Neural progenitor cell (in vitro differentiated cells): ENCODE measurements around the gene LRP1. TPM values are rescaled to one million over a fixed set of nuclear protein-coding genes. Genes with fewer than 3 reads are reported as not detected.

Experiments
- DNase-seq: peaks from one replicate; pipeline ENCODE4 v3.0.0-alpha.2; 2016; ENCODE audit warnings: low spot score
- H2AFZ ChIP-seq: fragments of 200-600 bp; sonication (generic); replicated peaks from 2 replicates; pipeline ENCODE4 v1.6.1; 2016; ENCODE audit warnings: antibody characterized with exemption
- H3F3A ChIP-seq: fragments of 200-600 bp; sonication (generic); 2 replicates; pipeline ENCODE4 v1.6.1; 2016; ENCODE audit warnings: antibody characterized with exemption, low read depth
- H3K27ac ChIP-seq: fragments of 200-600 bp; sonication (generic); 2 replicates; pipeline ENCODE4 v1.5.1; 2016; ENCODE audit warnings: mild to moderate bottlenecking
- H3K27me3 ChIP-seq: fragments of 200-600 bp; sonication (generic); 2 replicates; pipeline ENCODE4 v1.6.1; 2016; ENCODE audit warnings: mild to moderate bottlenecking, moderate library complexity
- H3K36me3 ChIP-seq: fragments of 200-600 bp; sonication (generic); 2 replicates; pipeline ENCODE4 v1.5.1; 2016
- H3K4me1 ChIP-seq: fragments of 200-600 bp; sonication (generic); 2 replicates; pipeline ENCODE4 v1.6.1; 2016; ENCODE audit warnings: mixed run types
- H3K4me2 ChIP-seq: fragments of 200-600 bp; sonication (generic); 2 replicates; pipeline ENCODE4 v1.6.1; 2016
- H3K4me3 ChIP-seq: fragments of 200-600 bp; sonication (generic); 2 replicates; pipeline ENCODE4 v1.5.1; 2016
- H3K79me2 ChIP-seq: fragments of 200-600 bp; sonication (generic); 2 replicates; pipeline ENCODE4 v1.6.1; 2016; ENCODE audit warnings: low read depth
- H3K9ac ChIP-seq: fragments of 200-600 bp; sonication (generic); 2 replicates; pipeline ENCODE4 v1.6.1; 2016
- H3K9me3 ChIP-seq: fragments of 200-600 bp; sonication (generic); 2 replicates; pipeline ENCODE4 v1.5.1; 2016; ENCODE audit warnings: low read depth
- H4K20me1 ChIP-seq: fragments of 200-600 bp; sonication (generic); 2 replicates; pipeline ENCODE4 v1.6.1; 2016; ENCODE audit warnings: low read depth
- H3K27ac Mint-ChIP-seq: 3 replicates; pipeline ENCODE4 v1.8.0; 2021; ENCODE audit warnings: mixed read lengths
- H3K27me3 Mint-ChIP-seq: 2 replicates; pipeline ENCODE4 v1.8.0; 2022; ENCODE audit warnings: low read depth, mild to moderate bottlenecking, inconsistent platforms, moderate library complexity, mixed read lengths; ENCODE audit not compliant: insufficient read depth
- H3K36me3 Mint-ChIP-seq: 3 replicates; pipeline ENCODE4 v1.8.0; 2021; ENCODE audit warnings: mixed read lengths
- H3K4me1 Mint-ChIP-seq: 3 replicates; pipeline ENCODE4 v1.8.0; 2021; ENCODE audit warnings: mixed read lengths
- H3K4me3 Mint-ChIP-seq: 3 replicates; pipeline ENCODE4 v1.8.0; 2021; ENCODE audit warnings: mild to moderate bottlenecking, moderate library complexity, mixed read lengths
- H3K9me3 Mint-ChIP-seq: 3 replicates; pipeline ENCODE4 v1.8.0; 2020; ENCODE audit warnings: mixed read lengths
- EZH2 ChIP-seq: fragments of 200-600 bp; sonication (generic); IDR thresholded peaks from 2 replicates; pipeline ENCODE4 v1.6.1; 2017; ENCODE audit warnings: antibody characterized with exemption, mild to moderate bottlenecking, moderate library complexity
- EZH2phosphoT487 ChIP-seq: fragments of 200-600 bp; sonication (generic); IDR thresholded peaks from 2 replicates; pipeline ENCODE4 v1.6.1; 2017; ENCODE audit warnings: antibody characterized with exemption
- total RNA-seq: library from RNA; depleted of rRNA; stranded (reverse); fragments of >200 nt; gene quantifications from 2 replicates; pipeline ENCODE4 v1.2.3, GENCODE V29; 2015; ENCODE audit warnings: low replicate concordance
- TF ChIP-seq, protein P1 (sequence below): fragments of 200-600 bp; sonication (generic); IDR thresholded peaks from 2 replicates; pipeline ENCODE4 v1.5.1; 2017; ENCODE audit warnings: antibody characterized with exemption, mild to moderate bottlenecking

The LRP1 gene
- total RNA-seq, 1 donor from 2014 or later: 13.9 TPM

DNA sequence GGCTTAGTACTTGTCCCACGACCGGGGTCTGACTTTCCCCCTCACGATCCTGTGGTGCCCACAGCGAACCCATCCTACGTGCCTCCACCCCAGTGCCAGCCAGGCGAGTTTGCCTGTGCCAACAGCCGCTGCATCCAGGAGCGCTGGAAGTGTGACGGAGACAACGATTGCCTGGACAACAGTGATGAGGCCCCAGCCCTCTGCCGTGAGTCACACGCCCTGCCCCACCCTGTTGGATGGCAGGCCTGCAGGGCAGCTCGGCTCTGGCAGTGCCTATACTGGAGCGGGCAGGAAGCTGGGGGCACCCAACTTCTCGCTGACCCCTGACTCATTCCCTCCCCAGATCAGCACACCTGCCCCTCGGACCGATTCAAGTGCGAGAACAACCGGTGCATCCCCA is 37.5 kb downstream of the LRP1 start:
- no peaks in the 10 kb centered on the region for H3K27me3 ChIP-seq
- TF ChIP-seq EZH2 (no peak), EZH2phosphoT487 (no peak)
- TF ChIP-seq, protein P1, sequence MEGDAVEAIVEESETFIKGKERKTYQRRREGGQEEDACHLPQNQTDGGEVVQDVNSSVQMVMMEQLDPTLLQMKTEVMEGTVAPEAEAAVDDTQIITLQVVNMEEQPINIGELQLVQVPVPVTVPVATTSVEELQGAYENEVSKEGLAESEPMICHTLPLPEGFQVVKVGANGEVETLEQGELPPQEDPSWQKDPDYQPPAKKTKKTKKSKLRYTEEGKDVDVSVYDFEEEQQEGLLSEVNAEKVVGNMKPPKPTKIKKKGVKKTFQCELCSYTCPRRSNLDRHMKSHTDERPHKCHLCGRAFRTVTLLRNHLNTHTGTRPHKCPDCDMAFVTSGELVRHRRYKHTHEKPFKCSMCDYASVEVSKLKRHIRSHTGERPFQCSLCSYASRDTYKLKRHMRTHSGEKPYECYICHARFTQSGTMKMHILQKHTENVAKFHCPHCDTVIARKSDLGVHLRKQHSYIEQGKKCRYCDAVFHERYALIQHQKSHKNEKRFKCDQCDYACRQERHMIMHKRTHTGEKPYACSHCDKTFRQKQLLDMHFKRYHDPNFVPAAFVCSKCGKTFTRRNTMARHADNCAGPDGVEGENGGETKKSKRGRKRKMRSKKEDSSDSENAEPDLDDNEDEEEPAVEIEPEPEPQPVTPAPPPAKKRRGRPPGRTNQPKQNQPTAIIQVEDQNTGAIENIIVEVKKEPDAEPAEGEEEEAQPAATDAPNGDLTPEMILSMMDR: no peak
- H3K9ac ChIP-seq: no peak overlapping the region
- no peak overlapping the region for H3K4me2 ChIP-seq
- H3K36me3 Mint-ChIP-seq: peaks cover 43% of the 10 kb centered on the region
- H3K4me3 Mint-ChIP-seq: no peak overlapping the region
- H4K20me1 ChIP-seq: peaks cover 7% of the 10 kb centered on the region
- no peak for DNase-seq
- H2AFZ ChIP-seq: no peak overlapping the region
- H3F3A ChIP-seq: no peaks in the 10 kb centered on the region
- H3K4me3 ChIP-seq: no peak overlapping the region
- no peak overlapping the region for H3K27ac Mint-ChIP-seq
- H3K27me3 Mint-ChIP-seq: peaks cover 5% of the 10 kb centered on the region
- H3K9me3 ChIP-seq: no peaks in the 10 kb centered on the region
- no peaks in the 10 kb centered on the region for H3K79me2 ChIP-seq
- no peaks in the 10 kb centered on the region for H3K36me3 ChIP-seq
- no peaks in the 10 kb centered on the region for H3K9me3 Mint-ChIP-seq
- H3K4me1 ChIP-seq: no peaks in the 10 kb centered on the region
- no peak overlapping the region for H3K27ac ChIP-seq
- H3K4me1 Mint-ChIP-seq: peaks cover 4% of the 10 kb centered on the region

DNA sequence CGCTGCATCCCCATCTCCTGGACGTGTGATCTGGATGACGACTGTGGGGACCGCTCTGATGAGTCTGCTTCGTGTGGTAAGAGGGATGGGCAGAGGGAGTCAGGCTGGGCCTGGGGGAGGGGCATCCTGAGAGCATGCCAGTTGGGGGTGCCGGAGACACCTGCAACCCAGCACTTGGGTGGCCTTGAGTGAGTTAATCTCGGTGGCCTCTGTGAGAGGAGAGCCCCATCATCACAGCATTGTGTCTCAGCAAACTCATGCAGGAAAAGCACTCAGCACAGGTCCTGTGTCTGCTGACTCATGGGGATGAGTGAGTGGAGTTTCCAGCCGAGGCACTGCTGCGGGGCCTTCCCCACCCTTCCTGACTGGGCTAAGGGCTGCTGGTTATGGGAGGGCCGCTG is 38.7 kb downstream of the LRP1 start:
- Mint-ChIP-seq H3K27ac (no peak overlapping the region), H3K9me3 (no peaks in the 10 kb centered on the region)
- TF ChIP-seq EZH2phosphoT487: no peak
- TF ChIP-seq EZH2: no peak
- TF ChIP-seq, protein P1: no peak

DNA sequence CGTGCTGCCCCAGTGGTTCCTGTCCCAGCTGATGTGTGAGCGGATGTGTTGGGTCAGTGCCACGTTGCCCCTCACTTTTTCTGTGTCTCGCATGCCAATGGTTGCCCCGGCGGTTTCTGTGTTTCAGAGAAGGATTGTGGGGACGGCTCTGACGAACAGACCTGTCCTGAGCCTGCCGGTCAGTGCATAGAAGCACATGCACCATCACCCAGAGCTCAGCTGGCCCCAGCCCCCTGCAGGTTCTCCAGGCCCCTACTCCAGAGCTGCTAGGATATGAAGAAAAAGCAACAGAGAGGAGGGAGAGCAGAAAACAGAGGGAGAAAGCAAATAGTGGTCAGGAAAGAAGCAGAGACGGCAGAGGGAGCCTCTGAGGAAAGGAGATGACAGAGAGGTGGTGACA is 39.8 kb downstream of the LRP1 start:
- no peak overlapping the region for H3K4me2 ChIP-seq
- H3K9ac ChIP-seq: no peak overlapping the region
- no peaks in the 10 kb centered on the region for H3K4me1 ChIP-seq
- TF ChIP-seq, protein P1: no peak
- TF ChIP-seq EZH2: no peak
- TF ChIP-seq EZH2phosphoT487: no peak
- Mint-ChIP-seq H3K4me1 (peaks cover 13% of the 10 kb centered on the region), H3K27ac (no peak overlapping the region), H3K27me3 (peaks cover 9% of the 10 kb centered on the region), H3K9me3 (no peaks in the 10 kb centered on the region), H3K4me3 (no peak overlapping the region), H3K36me3 (peaks cover 31% of the 10 kb centered on the region)
- no peaks in the 10 kb centered on the region for H3K27me3 ChIP-seq
- no peak overlapping the region for H3K27ac ChIP-seq
- no peak overlapping the region for H2AFZ ChIP-seq
- no peaks in the 10 kb centered on the region for H3K79me2 ChIP-seq
- no peaks in the 10 kb centered on the region for H3F3A ChIP-seq
- no peak for DNase-seq
- H3K9me3 ChIP-seq: no peaks in the 10 kb centered on the region
- H3K36me3 ChIP-seq: no peaks in the 10 kb centered on the region
- peaks cover 10% of the 10 kb centered on the region for H4K20me1 ChIP-seq
- H3K4me3 ChIP-seq: no peak overlapping the region

More for the DNA sequence above, 38.7 kb downstream of the LRP1 start:
- H3K4me1 Mint-ChIP-seq: peaks cover 9% of the 10 kb centered on the region
- Histone ChIP-seq H3K4me3 (no peak overlapping the region), H4K20me1 (peaks cover 7% of the 10 kb centered on the region), H3K36me3 (no peaks in the 10 kb centered on the region), H3K9me3 (no peaks in the 10 kb centered on the region), H2AFZ (no peak overlapping the region), H3K79me2 (no peaks in the 10 kb centered on the region), H3K27ac (no peak overlapping the region), H3F3A (no peaks in the 10 kb centered on the region), H3K27me3 (no peaks in the 10 kb centered on the region), H3K9ac (no peak overlapping the region), H3K4me1 (no peaks in the 10 kb centered on the region), H3K4me2 (no peak overlapping the region)
- H3K27me3 Mint-ChIP-seq: peaks cover 7% of the 10 kb centered on the region
- peaks cover 32% of the 10 kb centered on the region for H3K36me3 Mint-ChIP-seq
- DNase-seq: no peak
- no peak overlapping the region for H3K4me3 Mint-ChIP-seq
